Ovary (tissue), 3 donors: Measurements from ENCODE around the gene GRK5.

Experiments used
- CTCF ChIP-seq, 3 donors: fragments of 450-650 bp in 2 of 3; fragments of 200-600 bp in 1 of 3; IDR thresholded peaks; one replicate each; pipeline versions ENCODE4 v1.5.1 to v1.8.0; 2016 to 2022; ENCODE audit warnings: antibody characterized with exemption in 3 of 3, mild to moderate bottlenecking in 1 of 3
- EP300 ChIP-seq: sonication (generic); formaldehyde crosslinking; IDR thresholded peaks from one replicate; pipeline ENCODE4 v1.6.1; 2017; ENCODE audit warnings: antibody characterized with exemption
- POLR2A ChIP-seq: fragments of 450-650 bp; IDR thresholded peaks from one replicate; pipeline ENCODE4 v1.6.1; 2017; ENCODE audit warnings: antibody characterized with exemption, mild to moderate bottlenecking, moderate library complexity
- donor health status: DM: no; HTN: no; CAD: no.

DNA sequence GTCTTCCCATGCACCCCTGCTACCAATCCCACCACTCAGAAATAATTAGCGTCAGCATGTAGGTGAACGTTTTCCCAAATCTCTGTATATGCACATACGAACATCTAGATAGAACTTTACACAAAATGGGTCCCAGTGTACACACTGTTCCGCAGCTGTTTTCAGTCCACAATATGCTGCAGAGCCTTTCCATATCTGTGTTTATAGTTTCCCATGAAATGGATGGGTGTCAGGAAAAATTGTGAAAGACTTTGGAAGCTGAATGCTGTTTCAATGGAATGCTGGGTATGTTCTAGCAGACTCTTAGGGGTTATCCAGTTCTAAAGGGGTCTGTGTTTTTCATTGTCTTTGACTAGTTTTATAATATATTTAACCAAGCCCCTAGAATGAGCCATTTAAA, 13.8 kb downstream of the GRK5 start:
- TF ChIP-seq CTCF (IDR thresholded peaks at IDR 0.05) (no peak), EP300 (no peak), POLR2A (no peak)
